DOHH2 (cell line): ENCODE measurements around the gene CACNA2D3.

Experiments used
- CTCF ChIP-seq: fragments of 200-600 bp; sonication (generic); IDR thresholded peaks from one replicate; pipeline ENCODE4 v1.5.1; 2014; ENCODE audit warnings: antibody characterized with exemption, mild to moderate bottlenecking, low read depth, low read length; ENCODE audit not compliant: poor library complexity, severe bottlenecking
- EZH2phosphoT487 ChIP-seq: fragments of 200-600 bp; sonication (generic); IDR thresholded peaks from 2 replicates; pipeline ENCODE4 v1.6.1; 2017; ENCODE audit warnings: borderline replicate concordance, mild to moderate bottlenecking, antibody characterized with exemption, low read length, moderate library complexity, mixed read lengths

GRCh38 chr3:54877730-54878129, 755.4 kb downstream of the CACNA2D3 start:
- TF ChIP-seq CTCF (no peak), EZH2phosphoT487 (no peak)
